ENCODE results near the gene HSD17B13. TPM values are rescaled to one million over a fixed set of nuclear protein-coding genes. Genes with fewer than 3 reads are reported as not detected.
"Not testable (repeated sequence)": the region's sequence is repeated elsewhere in the genome, so short reads cannot be mapped to it uniquely, and the experiment has no call there.

Gene HSD17B13
- total RNA-seq, 1 donor = under 0.01 TPM

GRCh38 chr4:87316961-87317360 lies 5.7 kb downstream of the HSD17B13 start:
- no peak for DNase-seq (ENCODE audit: insufficient read length, low spot score, missing footprints)
- TF ChIP-seq CTCF (IDR thresholded peaks at IDR 0.05; ENCODE audit: extremely low read depth, low read depth, low read length) = no peak
- Histone ChIP-seq H3K27me3 (ENCODE audit: insufficient read depth, low read length) (no peaks in the 10 kb centered on the region), H4K20me1 (ENCODE audit: insufficient read depth, low read length) (no peaks in the 10 kb centered on the region), H3K79me2 (ENCODE audit: insufficient read depth, low read length) (no peaks in the 10 kb centered on the region), H2AFZ (ENCODE audit: low read length) (no peak overlapping the region), H3K4me1 (ENCODE audit: insufficient read depth, low read length) (no peaks in the 10 kb centered on the region), H3K27ac (ENCODE audit: low read depth, low read length) (no peak overlapping the region), H3K4me2 (ENCODE audit: insufficient read depth, low read length) (no peak overlapping the region), H3K36me3 (ENCODE audit: insufficient read depth, low read length) (no peaks in the 10 kb centered on the region), H3K9me3 (ENCODE audit: low read depth, low read length) (no peaks in the 10 kb centered on the region), H3K4me3 (ENCODE audit: insufficient read depth, low read length) (no peak overlapping the region)

- H3K27me3 ChIP-seq (ENCODE audit: insufficient read depth, low read length); H3K27ac ChIP-seq (ENCODE audit: low read depth, low read length); H4K20me1 ChIP-seq (ENCODE audit: insufficient read depth, low read length); H3K79me2 ChIP-seq (ENCODE audit: insufficient read depth, low read length); H3K4me1 ChIP-seq (ENCODE audit: insufficient read depth, low read length); DNase-seq (ENCODE audit: insufficient read length, low spot score, missing footprints); H3K36me3 ChIP-seq (ENCODE audit: insufficient read depth, low read length); H3K9me3 ChIP-seq (ENCODE audit: low read depth, low read length): not testable (repeated sequence)
- peak overlapping the region; percentile 54 for H2AFZ ChIP-seq (ENCODE audit: low read length)
- peak overlapping the region; percentile 40 for H3K4me2 ChIP-seq (ENCODE audit: insufficient read depth, low read length)
- peak overlapping the region; percentile 29 for H3K4me3 ChIP-seq (ENCODE audit: insufficient read depth, low read length)
These were observed 7.7 kb downstream of the HSD17B13 start for GRCh38 chr4:87315000-87315399.

GRCh38 chr4:87313756-87314155 lies 8.9 kb downstream of the HSD17B13 start:
- no peak overlapping the region for H2AFZ ChIP-seq (ENCODE audit: low read length)
- no peaks in the 10 kb centered on the region for H3K9me3 ChIP-seq (ENCODE audit: low read depth, low read length)
- no peak overlapping the region for H3K4me2 ChIP-seq (ENCODE audit: insufficient read depth, low read length)
- H3K4me1 ChIP-seq (ENCODE audit: insufficient read depth, low read length) = peaks cover 5% of the 10 kb centered on the region
- no peak overlapping the region for H3K27ac ChIP-seq (ENCODE audit: low read depth, low read length)
- no peak overlapping the region for H3K4me3 ChIP-seq (ENCODE audit: insufficient read depth, low read length)
- H3K79me2 ChIP-seq (ENCODE audit: insufficient read depth, low read length) = no peaks in the 10 kb centered on the region
- TF ChIP-seq CTCF (IDR thresholded peaks at IDR 0.05; ENCODE audit: extremely low read depth, low read depth, low read length) = no peak
- H4K20me1 ChIP-seq (ENCODE audit: insufficient read depth, low read length) = no peaks in the 10 kb centered on the region
- no peaks in the 10 kb centered on the region for H3K36me3 ChIP-seq (ENCODE audit: insufficient read depth, low read length)
- no peaks in the 10 kb centered on the region for H3K27me3 ChIP-seq (ENCODE audit: insufficient read depth, low read length)
- DNase-seq (ENCODE audit: insufficient read length, low spot score, missing footprints) = no peak

GRCh38 chr4:87311684-87312083 lies 11.0 kb downstream of the HSD17B13 start:
- H3K79me2 ChIP-seq (ENCODE audit: insufficient read depth, low read length) = no peaks in the 10 kb centered on the region
- H3K9me3 ChIP-seq (ENCODE audit: low read depth, low read length) = no peaks in the 10 kb centered on the region
- H3K4me2 ChIP-seq (ENCODE audit: insufficient read depth, low read length) = no peak overlapping the region
- H3K4me3 ChIP-seq (ENCODE audit: insufficient read depth, low read length) = no peak overlapping the region
- no peaks in the 10 kb centered on the region for H3K27me3 ChIP-seq (ENCODE audit: insufficient read depth, low read length)
- no peaks in the 10 kb centered on the region for H3K36me3 ChIP-seq (ENCODE audit: insufficient read depth, low read length)
- H4K20me1 ChIP-seq (ENCODE audit: insufficient read depth, low read length) = no peaks in the 10 kb centered on the region
- no peak overlapping the region for H2AFZ ChIP-seq (ENCODE audit: low read length)
- peaks cover 5% of the 10 kb centered on the region for H3K4me1 ChIP-seq (ENCODE audit: insufficient read depth, low read length)
- DNase-seq (ENCODE audit: insufficient read length, low spot score, missing footprints) = no peak
- H3K27ac ChIP-seq (ENCODE audit: low read depth, low read length) = no peak overlapping the region
- TF ChIP-seq CTCF (IDR thresholded peaks at IDR 0.05; ENCODE audit: extremely low read depth, low read depth, low read length) = no peak

Data from osteoblast (primary cell).